Measurements from ENCODE around the gene CHD2.

The CHD2 gene

DNA sequence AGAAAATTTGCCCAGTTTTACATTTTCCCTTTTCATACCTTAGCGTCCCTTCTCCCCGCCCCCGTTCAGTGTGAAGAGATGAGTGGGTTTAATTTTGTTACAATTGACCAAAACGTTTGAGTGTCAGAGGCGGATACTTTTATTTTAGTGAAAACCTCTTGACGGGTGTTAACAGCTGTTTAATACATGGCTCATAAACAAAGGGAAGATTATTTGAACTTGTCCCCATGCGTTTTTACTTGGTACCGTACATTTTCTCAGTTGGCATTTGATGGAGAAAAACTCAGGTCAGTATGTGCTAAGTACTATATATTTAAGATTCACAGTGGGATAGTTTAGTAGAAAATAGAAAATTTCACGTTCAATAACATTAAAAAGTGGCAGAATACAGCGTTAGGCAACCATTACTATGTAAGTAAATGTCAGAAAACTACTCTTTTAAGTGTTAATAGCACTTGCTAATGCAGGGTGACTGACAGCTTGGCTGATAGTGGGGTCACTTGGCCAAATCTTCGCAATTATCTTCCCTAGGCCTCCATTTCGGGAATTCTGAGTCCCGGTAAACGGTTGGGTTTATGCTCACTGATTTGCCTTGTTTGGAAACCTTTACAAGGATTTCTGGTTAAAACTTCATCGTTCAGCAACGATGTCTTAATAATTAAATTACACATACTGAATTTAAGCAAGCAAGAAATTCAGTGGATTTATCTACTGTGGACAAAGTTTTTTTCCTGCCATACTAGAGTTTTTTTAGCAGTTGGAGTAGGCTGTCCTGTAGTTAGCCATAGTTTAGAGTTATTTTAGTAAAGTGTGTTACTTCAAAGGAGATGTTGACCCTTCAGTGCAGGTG is 4.8 kb downstream of the CHD2 start:
- TF ChIP-seq, protein P1, sequence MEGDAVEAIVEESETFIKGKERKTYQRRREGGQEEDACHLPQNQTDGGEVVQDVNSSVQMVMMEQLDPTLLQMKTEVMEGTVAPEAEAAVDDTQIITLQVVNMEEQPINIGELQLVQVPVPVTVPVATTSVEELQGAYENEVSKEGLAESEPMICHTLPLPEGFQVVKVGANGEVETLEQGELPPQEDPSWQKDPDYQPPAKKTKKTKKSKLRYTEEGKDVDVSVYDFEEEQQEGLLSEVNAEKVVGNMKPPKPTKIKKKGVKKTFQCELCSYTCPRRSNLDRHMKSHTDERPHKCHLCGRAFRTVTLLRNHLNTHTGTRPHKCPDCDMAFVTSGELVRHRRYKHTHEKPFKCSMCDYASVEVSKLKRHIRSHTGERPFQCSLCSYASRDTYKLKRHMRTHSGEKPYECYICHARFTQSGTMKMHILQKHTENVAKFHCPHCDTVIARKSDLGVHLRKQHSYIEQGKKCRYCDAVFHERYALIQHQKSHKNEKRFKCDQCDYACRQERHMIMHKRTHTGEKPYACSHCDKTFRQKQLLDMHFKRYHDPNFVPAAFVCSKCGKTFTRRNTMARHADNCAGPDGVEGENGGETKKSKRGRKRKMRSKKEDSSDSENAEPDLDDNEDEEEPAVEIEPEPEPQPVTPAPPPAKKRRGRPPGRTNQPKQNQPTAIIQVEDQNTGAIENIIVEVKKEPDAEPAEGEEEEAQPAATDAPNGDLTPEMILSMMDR (IDR thresholded peaks at IDR 0.05; ENCODE audit: low read depth, low read length, missing control alignments), result no peak
- Histone ChIP-seq H3K27ac (peak overlapping the region; percentile 98), H3K27me3 (replicated peaks) (no peaks in the 10 kb centered on the region), H3K36me3 (replicated peaks) (peaks cover 12% of the 10 kb centered on the region), H3K4me3 (ENCODE audit: low read depth, low read length) (peak overlapping the region; percentile 55)
- DNase-seq, result no peak
- in situ Hi-C loops (cut with HindIII; ENCODE audit: low pct_ligation_motif_present, low sequenced_read_pairs), result no loop called here

DNA sequence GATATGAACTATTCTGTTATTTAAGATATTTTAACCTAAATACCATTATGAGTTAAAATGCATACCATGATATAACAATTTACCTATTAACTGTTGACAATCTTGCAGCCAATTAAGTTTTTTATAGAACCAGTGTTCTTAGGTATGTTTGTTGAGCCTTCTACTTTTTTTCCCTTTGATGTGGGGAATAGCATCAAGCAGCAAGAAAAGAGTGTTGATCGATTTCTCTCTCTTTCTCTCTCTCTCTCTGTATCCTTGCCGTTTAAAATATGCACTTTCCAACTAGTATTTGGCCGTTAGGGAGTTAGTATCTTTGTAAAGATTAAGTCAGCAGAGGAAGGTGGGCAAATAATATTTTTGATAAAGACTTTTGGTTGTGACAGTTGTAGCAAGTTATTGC is 5.9 kb downstream of the CHD2 start:
- H3K27ac ChIP-seq, result peak overlapping the region; percentile 98
- in situ Hi-C loops (cut with HindIII; ENCODE audit: low pct_ligation_motif_present, low sequenced_read_pairs), result no loop called here
- no peaks in the 10 kb centered on the region for H3K27me3 ChIP-seq (replicated peaks)
- no peak for DNase-seq
- TF ChIP-seq, protein P1 (IDR thresholded peaks at IDR 0.05; ENCODE audit: low read depth, low read length, missing control alignments), result no peak
- H3K36me3 ChIP-seq (replicated peaks), result peaks cover 18% of the 10 kb centered on the region
- H3K4me3 ChIP-seq (ENCODE audit: low read depth, low read length), result no peak overlapping the region

DNA sequence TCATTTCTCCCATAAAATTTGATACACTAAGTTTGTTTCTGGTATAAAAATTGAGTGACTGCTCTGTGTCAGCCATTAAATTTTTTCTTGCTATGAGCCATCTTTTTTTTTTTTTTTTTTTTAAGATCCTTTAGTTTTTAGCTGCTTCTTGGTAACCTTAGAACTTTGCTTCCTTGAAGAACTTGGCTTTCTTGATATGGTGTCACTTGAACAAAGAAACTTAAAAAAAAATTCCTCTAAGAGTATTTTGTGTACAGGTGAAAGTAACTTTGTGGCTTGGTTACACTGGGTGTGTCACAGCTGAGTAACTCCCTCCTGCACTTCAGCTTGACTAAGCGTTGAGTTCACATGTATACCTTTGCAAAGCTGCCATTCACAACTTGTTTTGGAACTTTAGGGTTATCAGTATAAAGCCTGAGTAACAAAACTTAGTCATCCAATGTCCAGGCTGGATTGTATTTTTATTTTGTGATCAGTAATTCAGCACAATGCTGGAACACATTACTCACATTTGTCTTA is 6.5 kb downstream of the CHD2 start:
- DNase-seq, result peak; percentile 45
- Histone ChIP-seq H3K27me3 (replicated peaks) (no peaks in the 10 kb centered on the region), H3K4me3 (ENCODE audit: low read depth, low read length) (no peak overlapping the region), H3K36me3 (replicated peaks) (peaks cover 12% of the 10 kb centered on the region), H3K27ac (peak overlapping the region; percentile 98)
- in situ Hi-C loops (cut with HindIII; ENCODE audit: low pct_ligation_motif_present, low sequenced_read_pairs), result no loop called here
- TF ChIP-seq, protein P1 (IDR thresholded peaks at IDR 0.05; ENCODE audit: low read depth, low read length, missing control alignments), result no peak

DNA sequence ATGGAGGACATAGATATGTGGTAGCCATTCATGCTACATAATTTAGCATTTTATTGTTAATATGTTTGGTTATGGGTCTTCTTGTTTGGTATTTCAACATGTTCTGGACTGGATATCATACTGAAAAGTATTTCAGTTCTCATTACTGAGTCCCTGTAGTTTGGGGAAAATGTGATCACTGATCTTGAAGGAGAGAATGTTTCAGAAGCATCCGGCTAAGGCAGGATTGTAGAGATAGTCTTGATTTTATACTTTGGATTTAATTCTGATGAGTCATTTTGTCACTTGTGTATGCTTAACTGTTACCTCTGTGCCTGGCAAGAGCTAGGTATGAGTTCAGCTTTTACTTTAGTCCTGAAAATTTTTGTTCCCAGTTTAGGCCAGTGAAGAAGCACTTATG is 7.1 kb downstream of the CHD2 start:
- Histone ChIP-seq H3K4me3 (ENCODE audit: low read depth, low read length) (peak overlapping the region; percentile 9), H3K36me3 (replicated peaks) (peaks cover 12% of the 10 kb centered on the region), H3K27ac (peak overlapping the region; percentile 98), H3K27me3 (replicated peaks) (no peaks in the 10 kb centered on the region)
- DNase-seq, result no peak
- TF ChIP-seq, protein P1 (IDR thresholded peaks at IDR 0.05; ENCODE audit: low read depth, low read length, missing control alignments), result no peak
- in situ Hi-C loops (cut with HindIII; ENCODE audit: low pct_ligation_motif_present, low sequenced_read_pairs), result no loop called here

DNA sequence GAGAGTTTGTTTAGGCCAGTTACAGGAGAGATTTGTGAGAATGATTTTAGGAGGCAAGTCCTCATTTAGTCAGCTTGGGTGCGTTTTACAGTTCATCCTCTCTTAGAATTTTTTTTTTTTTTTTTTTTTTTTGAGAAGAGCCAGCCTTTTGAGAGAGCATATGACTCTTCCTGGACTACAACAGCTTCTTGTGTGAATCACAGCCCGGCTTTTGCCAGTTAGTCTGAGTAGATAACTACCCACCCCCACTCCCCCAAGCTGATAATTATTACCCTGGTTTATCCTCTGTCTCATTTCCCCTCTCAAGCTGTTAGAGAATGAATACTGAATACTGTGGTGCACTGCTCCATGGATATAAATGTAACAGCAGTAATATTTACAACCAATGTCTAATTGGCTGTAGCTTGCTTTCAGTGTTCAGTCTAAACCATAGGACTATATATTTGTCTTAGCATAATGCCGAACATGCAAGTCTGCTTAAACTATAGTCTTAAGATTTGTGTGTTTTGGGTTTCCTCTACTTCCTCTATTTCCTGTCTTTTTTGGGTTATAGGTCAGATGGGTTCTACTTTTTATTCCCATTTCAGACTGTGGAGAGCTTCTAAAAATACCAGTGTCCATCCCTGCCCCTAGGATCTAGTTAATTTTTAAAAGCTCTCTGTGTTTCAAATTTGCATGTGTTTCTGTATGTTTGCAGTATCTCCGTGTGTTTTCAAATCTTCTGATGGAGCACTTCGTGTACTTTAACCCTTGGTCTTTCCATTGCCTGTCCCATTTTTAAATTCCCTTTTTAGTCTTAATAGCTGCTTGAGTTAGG is 8.0 kb downstream of the CHD2 start:
- peak; percentile 88 for DNase-seq
- TF ChIP-seq, protein P1 (IDR thresholded peaks at IDR 0.05; ENCODE audit: low read depth, low read length, missing control alignments), result no peak
- Histone ChIP-seq H3K4me3 (ENCODE audit: low read depth, low read length) (peak overlapping the region; percentile 3), H3K36me3 (replicated peaks) (peaks cover 10% of the 10 kb centered on the region), H3K27ac (peak overlapping the region; percentile 98), H3K27me3 (replicated peaks) (no peaks in the 10 kb centered on the region)
- in situ Hi-C loops (cut with HindIII; ENCODE audit: low pct_ligation_motif_present, low sequenced_read_pairs), result no loop called here

Measured in brain microvascular endothelial cell (primary cell).